Measurements from ENCODE around the gene CBX8. TPM values are rescaled to one million over a fixed set of nuclear protein-coding genes. Genes with fewer than 3 reads are reported as not detected.

CBX8 gene
- total RNA-seq, 1 donor from 2014 or later, result 4.2 TPM

DNA sequence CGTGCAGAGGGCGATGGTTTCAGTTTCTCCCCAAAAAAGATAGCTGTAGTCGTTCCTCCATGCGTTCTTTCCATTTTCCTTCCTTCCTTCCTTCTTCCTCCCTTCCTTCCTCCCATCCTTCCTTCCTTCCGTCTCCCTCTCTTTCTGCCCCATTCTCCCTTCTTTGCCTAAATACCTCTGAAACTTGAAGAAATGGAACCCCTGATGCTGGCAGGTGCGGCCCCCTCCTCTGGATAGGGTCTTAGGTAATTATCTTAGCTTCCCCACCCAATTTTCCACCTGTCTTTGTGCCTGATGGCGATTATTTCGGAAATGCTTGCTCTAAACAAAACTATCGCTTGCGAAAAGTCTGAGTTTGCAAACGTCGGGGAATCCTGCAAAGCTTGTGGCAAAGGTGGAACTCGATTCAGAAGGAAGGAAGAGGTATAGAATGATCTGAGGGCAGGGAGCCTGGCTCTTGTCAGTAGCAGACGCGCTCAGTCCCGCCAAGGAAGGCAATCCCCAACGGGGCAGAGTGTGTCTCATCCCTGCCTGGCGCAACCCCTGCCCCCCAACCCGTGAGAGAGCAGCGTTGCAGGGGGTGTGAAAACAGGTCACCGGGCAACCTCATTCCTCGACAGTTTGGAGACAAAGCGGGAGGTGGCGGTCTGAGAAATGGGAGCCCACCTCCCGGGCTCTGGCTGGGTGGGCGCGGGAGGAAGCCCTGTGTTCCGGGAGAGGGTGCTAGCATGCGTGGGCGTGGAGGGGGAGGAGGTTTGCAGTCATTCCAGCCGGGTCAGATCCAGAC lies 2.9 kb upstream of the CBX8 start:
- H3K27ac ChIP-seq (ENCODE audit: low read depth, low read length), result no peak overlapping the region
- H3K36me3 ChIP-seq (ENCODE audit: control insufficient read depth in 3 of 3, insufficient read depth in 3 of 3, low read length in 3 of 3), result no peaks in the 10 kb centered on the region
- peak overlapping the region in 1 of 3 donors; percentile 29 for H3K4me3 ChIP-seq (ENCODE audit: low read length in 3 of 3)
- H3K4me1 ChIP-seq (ENCODE audit: control insufficient read depth in 3 of 3, insufficient read depth in 3 of 3, low read length in 3 of 3), result peaks cover 39 to 49% (median 45%) of the 10 kb centered on the region in 3 donors
- peak overlapping the region in 1 of 3 donors; percentile 16 for H3K9ac ChIP-seq (ENCODE audit: low read depth in 1 of 3, low read length in 3 of 3)
- H3K27me3 ChIP-seq (ENCODE audit: control insufficient read depth in 3 of 3, insufficient read depth in 3 of 3, low read length in 3 of 3), result peaks cover 67 to 73% (median 70%) of the 10 kb centered on the region in 3 donors
- no peaks in the 10 kb centered on the region for H3K9me3 ChIP-seq (ENCODE audit: control insufficient read depth in 3 of 3, low read length in 3 of 3)

DNA sequence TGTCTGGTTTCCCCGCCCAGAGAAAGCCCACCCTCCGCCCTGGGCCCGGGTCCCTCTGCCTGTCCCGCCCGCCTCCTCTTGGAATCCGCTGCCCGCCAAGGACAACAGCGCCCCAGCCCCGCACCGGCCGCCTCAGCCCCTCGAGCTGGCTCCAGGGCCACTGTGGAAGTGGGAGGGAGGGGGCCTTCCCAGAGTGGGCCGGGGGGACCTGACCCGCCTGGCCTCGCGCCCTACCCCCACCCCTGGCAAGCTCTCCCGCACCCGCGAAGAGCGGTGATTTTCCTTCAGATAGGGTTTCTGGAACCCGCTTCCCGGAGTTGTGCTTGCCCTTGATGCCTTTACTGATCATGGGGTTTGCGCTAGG lies 2.3 kb upstream of the CBX8 start:
- Histone ChIP-seq H3K27me3 (ENCODE audit: control insufficient read depth in 3 of 3, insufficient read depth in 3 of 3, low read length in 3 of 3) (peaks cover 61 to 68% (median 65%) of the 10 kb centered on the region in 3 donors), H3K4me3 (ENCODE audit: low read length in 3 of 3) (peak overlapping the region in 1 of 3 donors; percentile 29), H3K9ac (ENCODE audit: low read depth in 1 of 3, low read length in 3 of 3) (no peak overlapping the region), H3K9me3 (ENCODE audit: control insufficient read depth in 3 of 3, low read length in 3 of 3) (no peaks in the 10 kb centered on the region), H3K36me3 (ENCODE audit: control insufficient read depth in 3 of 3, insufficient read depth in 3 of 3, low read length in 3 of 3) (peaks cover 0 to 2% (median 0%) of the 10 kb centered on the region in 3 donors), H3K4me1 (ENCODE audit: control insufficient read depth in 3 of 3, insufficient read depth in 3 of 3, low read length in 3 of 3) (peaks cover 39 to 49% (median 45%) of the 10 kb centered on the region in 3 donors), H3K27ac (ENCODE audit: low read depth, low read length) (no peak overlapping the region)

DNA sequence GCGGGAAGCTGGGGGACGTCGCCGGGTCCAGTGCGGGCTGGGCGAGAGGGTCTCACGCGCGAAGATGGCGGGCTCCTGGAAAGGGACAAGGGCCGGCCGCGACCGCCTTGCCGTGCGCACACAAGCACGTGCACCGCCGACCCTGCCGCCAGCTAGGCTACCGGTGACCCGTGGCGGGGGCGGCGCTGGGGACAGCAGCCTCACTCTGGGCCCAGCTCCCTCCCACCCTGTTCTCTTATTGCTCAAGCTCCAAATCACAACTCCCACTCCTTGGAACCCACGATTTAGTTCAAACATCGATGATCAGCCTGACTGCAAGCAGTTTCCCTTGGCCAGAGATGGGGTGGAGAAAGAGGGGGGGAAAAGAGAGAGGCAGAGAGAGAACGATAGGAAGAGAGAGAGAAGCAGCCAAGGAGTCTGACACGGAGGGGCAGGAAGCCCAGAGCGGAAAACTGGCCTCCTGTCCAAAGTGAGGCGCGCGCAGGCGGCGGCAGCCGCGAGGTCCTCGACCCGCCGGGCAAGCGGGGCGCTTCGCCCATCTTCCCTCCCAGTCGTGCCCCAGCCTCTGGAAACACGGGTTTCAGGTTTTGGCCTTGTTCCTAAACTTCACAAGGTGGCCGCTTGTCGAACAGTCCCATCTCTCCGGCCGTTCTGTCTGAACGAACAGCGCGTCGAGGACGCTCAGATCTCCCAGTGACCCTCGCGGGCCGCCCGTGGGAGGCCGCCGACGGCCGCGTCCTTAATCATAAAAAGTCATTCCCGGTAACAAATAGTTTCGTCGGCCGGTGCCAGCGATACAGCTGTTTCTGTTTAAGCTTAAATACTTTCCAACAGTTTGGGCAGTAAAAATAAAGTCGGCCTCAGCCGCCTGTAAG lies 1.7 kb upstream of the CBX8 start:
- Histone ChIP-seq H3K4me1 (ENCODE audit: control insufficient read depth in 3 of 3, insufficient read depth in 3 of 3, low read length in 3 of 3) (peaks cover 41 to 49% (median 44%) of the 10 kb centered on the region in 3 donors), H3K4me3 (ENCODE audit: low read length in 3 of 3) (peak overlapping the region in 1 of 3 donors; percentile 84), H3K27me3 (ENCODE audit: control insufficient read depth in 3 of 3, insufficient read depth in 3 of 3, low read length in 3 of 3) (peaks cover 59 to 68% (median 65%) of the 10 kb centered on the region in 3 donors), H3K36me3 (ENCODE audit: control insufficient read depth in 3 of 3, insufficient read depth in 3 of 3, low read length in 3 of 3) (peaks cover 0 to 2% (median 0%) of the 10 kb centered on the region in 3 donors), H3K27ac (ENCODE audit: low read depth, low read length) (no peak overlapping the region), H3K9me3 (ENCODE audit: control insufficient read depth in 3 of 3, low read length in 3 of 3) (no peaks in the 10 kb centered on the region), H3K9ac (ENCODE audit: low read depth in 1 of 3, low read length in 3 of 3) (peak overlapping the region in 1 of 3 donors; percentile 23)

DNA sequence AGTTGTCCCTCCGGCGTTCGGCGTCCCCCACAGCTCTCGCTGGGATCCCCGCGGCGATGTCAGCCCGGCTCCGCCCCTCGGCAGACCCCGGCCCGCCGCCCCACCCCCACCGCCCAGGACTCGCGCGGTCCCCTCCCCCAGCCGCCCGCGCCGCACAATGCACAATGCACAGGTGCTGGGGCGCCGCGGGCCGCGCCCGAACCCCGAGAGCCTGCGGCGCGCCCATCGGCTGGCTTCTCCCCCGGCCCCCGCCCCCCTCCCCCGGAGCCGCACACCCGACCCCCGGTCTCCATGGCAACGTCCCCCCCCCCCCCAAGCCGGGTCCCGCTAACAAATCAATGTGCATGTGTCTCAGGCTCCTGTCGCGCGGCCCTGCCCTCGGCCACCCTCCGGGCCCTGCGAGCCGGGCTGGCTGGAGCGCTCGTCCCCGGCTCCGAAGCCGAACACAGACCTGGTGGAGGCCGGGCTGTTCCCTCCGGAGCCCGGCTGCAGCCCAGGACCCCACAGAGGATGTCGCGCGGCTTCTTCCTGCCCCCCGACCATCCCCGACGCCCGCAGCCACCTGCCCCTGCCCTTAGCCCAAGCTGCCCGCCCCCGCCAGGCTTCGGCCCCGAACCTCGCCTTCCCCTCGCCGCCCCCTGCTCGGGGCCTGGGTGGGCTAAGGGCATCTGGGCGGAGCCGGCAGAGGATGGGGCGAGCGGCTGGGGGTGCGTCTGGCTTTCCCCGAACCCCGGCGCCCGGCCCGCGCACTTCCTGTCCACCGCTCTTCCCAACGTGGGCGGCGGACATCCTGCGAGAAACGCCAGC lies 818 bp upstream of the CBX8 start:
- H3K36me3 ChIP-seq (ENCODE audit: control insufficient read depth in 3 of 3, insufficient read depth in 3 of 3, low read length in 3 of 3), result peaks cover 0 to 2% (median 0%) of the 10 kb centered on the region in 3 donors
- peak overlapping the region in 2 of 3 donors; percentile 23 to 25 for H3K9ac ChIP-seq (ENCODE audit: low read depth in 1 of 3, low read length in 3 of 3)
- no peak overlapping the region for H3K27ac ChIP-seq (ENCODE audit: low read depth, low read length)
- peaks cover 44 to 52% (median 49%) of the 10 kb centered on the region in 3 donors for H3K4me1 ChIP-seq (ENCODE audit: control insufficient read depth in 3 of 3, insufficient read depth in 3 of 3, low read length in 3 of 3)
- no peaks in the 10 kb centered on the region for H3K9me3 ChIP-seq (ENCODE audit: control insufficient read depth in 3 of 3, low read length in 3 of 3)
- H3K27me3 ChIP-seq (ENCODE audit: control insufficient read depth in 3 of 3, insufficient read depth in 3 of 3, low read length in 3 of 3), result peaks cover 58 to 67% (median 64%) of the 10 kb centered on the region in 3 donors
- H3K4me3 ChIP-seq (ENCODE audit: low read length in 3 of 3), result peak overlapping the region in 2 of 3 donors; percentile 63 to 84

DNA sequence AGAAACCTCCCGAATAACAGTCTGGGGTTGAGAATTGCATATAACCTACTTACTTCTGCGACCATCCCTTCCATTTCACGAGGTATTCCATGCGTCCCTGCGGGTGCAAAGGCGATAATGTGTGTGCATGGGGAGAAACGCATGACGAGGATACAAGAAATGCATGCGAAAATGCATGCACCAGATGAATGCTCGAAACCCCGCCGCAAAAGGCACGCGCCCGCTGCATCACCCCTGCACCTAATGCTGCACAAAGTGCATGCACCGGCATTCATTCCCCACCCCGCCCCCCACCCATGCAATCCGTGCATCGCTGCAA lies 474 bp downstream of the CBX8 start:
- peaks cover 56 to 64% (median 63%) of the 10 kb centered on the region in 3 donors for H3K27me3 ChIP-seq (ENCODE audit: control insufficient read depth in 3 of 3, insufficient read depth in 3 of 3, low read length in 3 of 3)
- peak overlapping the region; percentile 79 to 84 (median 83) for H3K4me3 ChIP-seq (ENCODE audit: low read length in 3 of 3)
- peak overlapping the region; percentile 70 for H3K27ac ChIP-seq (ENCODE audit: low read depth, low read length)
- peak overlapping the region; percentile 79 to 88 (median 85) for H3K9ac ChIP-seq (ENCODE audit: low read depth in 1 of 3, low read length in 3 of 3)
- H3K36me3 ChIP-seq (ENCODE audit: control insufficient read depth in 3 of 3, insufficient read depth in 3 of 3, low read length in 3 of 3), result peaks cover 0 to 2% (median 0%) of the 10 kb centered on the region in 3 donors
- H3K4me1 ChIP-seq (ENCODE audit: control insufficient read depth in 3 of 3, insufficient read depth in 3 of 3, low read length in 3 of 3), result peaks cover 42 to 45% (median 45%) of the 10 kb centered on the region in 3 donors
- no peaks in the 10 kb centered on the region for H3K9me3 ChIP-seq (ENCODE audit: control insufficient read depth in 3 of 3, low read length in 3 of 3)

DNA sequence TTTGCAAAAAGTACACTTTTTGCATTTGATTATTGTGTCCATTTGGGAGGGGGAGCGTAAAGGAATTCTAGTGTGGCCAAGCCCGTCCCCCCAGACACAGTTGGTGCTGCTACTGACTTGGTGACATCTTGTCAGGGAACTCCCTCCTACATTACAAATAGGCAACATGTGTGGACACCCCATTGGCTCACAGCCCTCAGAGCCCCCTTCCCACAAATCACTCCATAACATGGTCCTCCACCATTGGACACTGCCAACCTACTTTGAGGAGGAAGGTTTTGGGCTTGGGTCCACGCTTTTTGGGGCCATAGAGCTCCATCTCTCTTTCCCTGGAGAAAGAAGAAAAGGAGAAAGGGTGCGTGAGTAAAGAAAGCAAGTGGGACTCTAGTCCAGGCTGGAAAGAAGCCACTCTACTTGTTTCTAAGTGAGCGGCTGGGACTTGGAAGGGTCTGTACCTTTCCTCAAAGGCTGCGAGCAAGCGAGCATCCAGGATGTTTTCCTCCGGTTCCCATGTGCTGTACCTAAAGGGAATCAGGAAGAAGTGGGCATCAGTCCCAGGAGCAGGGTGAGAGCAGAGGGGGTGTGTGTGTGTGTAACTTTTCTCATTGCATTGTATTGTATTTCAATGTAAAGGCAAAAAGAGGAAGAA lies 958 bp downstream of the CBX8 start:
- H3K36me3 ChIP-seq (ENCODE audit: control insufficient read depth in 3 of 3, insufficient read depth in 3 of 3, low read length in 3 of 3), result peaks cover 0 to 2% (median 0%) of the 10 kb centered on the region in 3 donors
- H3K9me3 ChIP-seq (ENCODE audit: control insufficient read depth in 3 of 3, low read length in 3 of 3), result no peaks in the 10 kb centered on the region
- peak overlapping the region; percentile 79 to 84 (median 83) for H3K4me3 ChIP-seq (ENCODE audit: low read length in 3 of 3)
- peaks cover 39 to 46% (median 45%) of the 10 kb centered on the region in 3 donors for H3K4me1 ChIP-seq (ENCODE audit: control insufficient read depth in 3 of 3, insufficient read depth in 3 of 3, low read length in 3 of 3)
- peak overlapping the region in 1 of 3 donors; percentile 88 for H3K9ac ChIP-seq (ENCODE audit: low read depth in 1 of 3, low read length in 3 of 3)
- H3K27ac ChIP-seq (ENCODE audit: low read depth, low read length), result no peak overlapping the region
- H3K27me3 ChIP-seq (ENCODE audit: control insufficient read depth in 3 of 3, insufficient read depth in 3 of 3, low read length in 3 of 3), result peaks cover 56 to 64% (median 63%) of the 10 kb centered on the region in 3 donors

DNA sequence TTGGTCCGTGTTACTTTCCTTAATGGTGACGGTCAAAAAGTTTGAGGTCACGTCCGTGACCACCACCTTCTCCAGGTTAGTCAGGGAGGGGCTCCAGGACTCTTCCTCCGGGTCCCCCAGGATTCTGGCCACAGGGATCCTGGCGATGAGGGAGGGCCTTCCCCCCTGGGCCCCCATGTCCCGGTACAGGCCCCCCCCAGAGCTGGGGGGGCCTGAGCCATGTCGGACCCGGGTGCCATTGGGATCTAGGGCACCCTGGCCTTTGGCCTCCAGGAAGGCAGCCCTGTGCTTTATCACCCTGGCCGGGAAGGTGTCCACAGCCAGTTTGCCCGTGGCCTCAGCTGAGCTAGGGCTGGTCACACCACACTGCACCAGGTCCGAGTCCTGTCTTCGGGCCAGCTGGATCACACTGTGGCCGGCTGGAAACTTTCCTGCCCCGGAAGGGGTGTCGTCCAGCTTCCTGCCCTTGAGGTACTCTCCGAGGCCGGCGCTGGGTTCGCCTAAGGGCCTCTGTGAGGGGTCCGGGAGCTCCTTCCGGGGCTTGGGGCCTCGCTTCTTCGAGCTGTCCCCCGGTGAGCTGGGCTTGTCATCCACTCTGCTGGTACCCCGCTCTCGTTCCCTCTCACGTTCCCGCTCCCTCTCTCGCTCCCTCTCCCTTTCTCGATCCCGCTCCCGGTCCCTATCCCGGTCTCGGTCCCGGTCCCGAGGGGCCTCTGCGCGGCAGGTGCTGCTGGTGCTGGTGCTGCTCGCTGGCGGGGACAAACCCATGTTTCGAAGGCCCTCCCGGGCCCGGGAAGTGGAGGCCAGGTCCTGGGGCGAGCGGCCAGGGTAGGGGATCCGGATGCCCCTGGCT lies 2.0 kb downstream of the CBX8 start:
- Histone ChIP-seq H3K27ac (ENCODE audit: low read depth, low read length) (no peak overlapping the region), H3K9ac (ENCODE audit: low read depth in 1 of 3, low read length in 3 of 3) (no peak overlapping the region), H3K36me3 (ENCODE audit: control insufficient read depth in 3 of 3, insufficient read depth in 3 of 3, low read length in 3 of 3) (peaks cover 0 to 2% (median 0%) of the 10 kb centered on the region in 3 donors), H3K27me3 (ENCODE audit: control insufficient read depth in 3 of 3, insufficient read depth in 3 of 3, low read length in 3 of 3) (peaks cover 56 to 64% (median 63%) of the 10 kb centered on the region in 3 donors), H3K4me3 (ENCODE audit: low read length in 3 of 3) (no peak overlapping the region), H3K4me1 (ENCODE audit: control insufficient read depth in 3 of 3, insufficient read depth in 3 of 3, low read length in 3 of 3) (peaks cover 33 to 42% (median 34%) of the 10 kb centered on the region in 3 donors), H3K9me3 (ENCODE audit: control insufficient read depth in 3 of 3, low read length in 3 of 3) (no peaks in the 10 kb centered on the region)

DNA sequence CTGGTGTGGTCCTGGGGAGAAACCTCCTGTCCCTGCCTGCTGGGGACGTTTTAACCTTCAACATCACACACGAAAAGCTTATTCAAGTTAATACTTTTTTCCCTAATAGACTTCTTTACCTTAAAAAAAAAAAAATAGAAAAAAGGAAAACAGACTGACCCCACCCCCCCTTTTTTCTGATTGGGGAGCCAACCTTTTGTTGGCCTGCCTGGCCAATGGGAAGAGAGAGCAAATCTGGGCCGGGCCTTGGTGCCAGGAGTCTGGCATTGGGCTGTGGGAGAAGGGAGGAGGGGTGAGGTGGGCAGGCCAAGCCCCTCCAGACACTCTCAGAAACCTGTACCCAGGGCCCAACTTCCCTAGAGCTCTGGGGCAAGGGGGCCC lies 3.0 kb downstream of the CBX8 start:
- Histone ChIP-seq H3K27me3 (ENCODE audit: control insufficient read depth in 3 of 3, insufficient read depth in 3 of 3, low read length in 3 of 3) (peaks cover 56 to 64% (median 63%) of the 10 kb centered on the region in 3 donors), H3K4me3 (ENCODE audit: low read length in 3 of 3) (no peak overlapping the region), H3K4me1 (ENCODE audit: control insufficient read depth in 3 of 3, insufficient read depth in 3 of 3, low read length in 3 of 3) (peaks cover 27 to 35% (median 33%) of the 10 kb centered on the region in 3 donors), H3K27ac (ENCODE audit: low read depth, low read length) (no peak overlapping the region), H3K9ac (ENCODE audit: low read depth in 1 of 3, low read length in 3 of 3) (no peak overlapping the region), H3K9me3 (ENCODE audit: control insufficient read depth in 3 of 3, low read length in 3 of 3) (no peaks in the 10 kb centered on the region), H3K36me3 (ENCODE audit: control insufficient read depth in 3 of 3, insufficient read depth in 3 of 3, low read length in 3 of 3) (peaks cover 0 to 2% (median 0%) of the 10 kb centered on the region in 3 donors)

All from skeletal muscle tissue (tissue), 4 donors.